OCI-M2 (cell line): ENCODE results near the gene RALGDS.
"Not testable (repeated sequence)": the region's sequence is repeated elsewhere in the genome, so short reads cannot be mapped to it uniquely, and the experiment has no call there.

Experiments used
- DNase-seq: peaks from one replicate; lab custom pipeline; 2025; ENCODE audit not compliant: unreplicated experiment; lab: John Stamatoyannopoulos, UW

Gene RALGDS

GRCh38 chr9:133107961-133108793, 12.9 kb downstream of the RALGDS start:
- no peak for DNase-seq

GRCh38 chr9:133107245-133107722, 13.8 kb downstream of the RALGDS start:
- no peak for DNase-seq

GRCh38 chr9:133106511-133107244, 14.4 kb downstream of the RALGDS start:
- no peak for DNase-seq

GRCh38 chr9:133105461-133105770, 15.6 kb downstream of the RALGDS start:
- DNase-seq, result no peak

GRCh38 chr9:133104718-133105460, 16.2 kb downstream of the RALGDS start:
- DNase-seq, result no peak

- DNase-seq, result no peak
These were observed 17.0 kb downstream of the RALGDS start for GRCh38 chr9:133103987-133104505.

- no peak for DNase-seq
These were observed 17.7 kb downstream of the RALGDS start for GRCh38 chr9:133103183-133103986.

- DNase-seq, result no peak
These were observed 18.6 kb downstream of the RALGDS start for GRCh38 chr9:133102190-133103021.

- no peak for DNase-seq
These were observed 19.5 kb downstream of the RALGDS start for GRCh38 chr9:133101356-133102189.

GRCh38 chr9:133100506-133101355, 20.3 kb downstream of the RALGDS start:
- DNase-seq, result no peak

- no peak for DNase-seq
These were observed 21.1 kb downstream of the RALGDS start for GRCh38 chr9:133099726-133100505.

GRCh38 chr9:133098871-133099270, 22.2 kb downstream of the RALGDS start:
- no peak for DNase-seq

- DNase-seq, result no peak
These were observed 22.8 kb downstream of the RALGDS start for GRCh38 chr9:133098104-133098754.

GRCh38 chr9:133094842-133095393, 26.1 kb downstream of the RALGDS start:
- DNase-seq, result no peak

- not testable (repeated sequence) for DNase-seq
These were observed 26.7 kb downstream of the RALGDS start for GRCh38 chr9:133094351-133094750.

- no peak for DNase-seq
These were observed 30.2 kb downstream of the RALGDS start for GRCh38 chr9:133090752-133091385.
